ENCODE measurements around the gene COL5A1.

Gene COL5A1

DNA sequence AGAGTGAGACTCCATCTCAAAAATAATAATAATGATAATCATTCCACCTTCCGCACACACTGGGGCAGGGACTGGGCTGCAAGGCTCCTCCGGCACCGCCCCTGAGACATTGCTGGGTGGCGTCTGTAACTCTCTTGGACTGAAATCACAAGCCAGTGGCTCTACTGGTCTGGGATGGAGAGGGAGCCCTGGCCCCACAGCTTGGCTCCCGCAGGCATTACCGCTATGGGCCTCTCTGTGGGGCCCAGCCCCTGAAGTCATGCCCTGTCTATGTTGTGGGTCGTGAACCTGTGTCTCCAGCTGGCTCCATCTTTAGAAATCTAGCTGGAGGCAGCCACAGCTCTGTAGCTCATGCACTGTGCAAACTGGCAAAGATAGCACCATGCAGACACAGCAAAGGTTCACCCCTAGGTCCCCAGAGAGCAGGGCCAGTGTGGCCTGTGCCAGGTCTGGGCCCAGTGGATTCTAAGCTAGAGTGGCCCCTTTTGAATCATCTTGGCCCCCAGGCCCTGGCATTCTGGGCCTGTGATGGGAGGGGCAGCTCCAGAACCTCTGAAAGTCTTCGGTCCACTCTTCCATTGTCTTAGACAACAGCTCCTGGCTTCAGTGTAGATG, 36.1 kb upstream of the COL5A1 start:
- no peak for TF ChIP-seq CTCF (IDR thresholded peaks at IDR 0.05; ENCODE audit: unreplicated experiment in 3 of 3)
- Mint-ChIP-seq H3K27ac (peak overlapping the region in 1 of 3 experiments; percentile 19), H3K36me3 (ENCODE audit: low read depth) (no peaks in the 10 kb centered on the region), H3K4me3 (no peak overlapping the region), H3K27me3 (ENCODE audit: low read depth) (no peaks in the 10 kb centered on the region), H3K9me3 (no peaks in the 10 kb centered on the region), H3K4me1 (peaks cover 31% of the 10 kb centered on the region)

DNA sequence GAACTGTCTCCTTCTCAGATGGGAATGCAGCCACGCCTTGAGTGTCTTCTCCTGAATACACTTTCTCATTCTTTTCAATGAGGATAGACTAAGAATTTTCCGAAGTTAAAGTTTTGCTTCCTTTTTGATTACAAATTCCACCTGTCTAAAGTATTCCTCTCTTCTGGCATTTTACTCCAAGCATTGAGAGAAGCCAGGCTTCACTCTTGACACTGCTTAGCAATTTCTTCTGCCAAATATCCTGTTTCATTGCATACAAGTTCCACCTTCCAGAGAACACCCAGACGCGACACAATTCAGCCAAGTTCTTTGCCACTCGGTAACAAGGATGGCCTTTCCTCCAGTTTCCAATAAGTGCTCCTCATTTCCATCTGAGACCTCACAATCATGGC, 35.6 kb upstream of the COL5A1 start:
- no peak for TF ChIP-seq CTCF (IDR thresholded peaks at IDR 0.05; ENCODE audit: unreplicated experiment in 3 of 3)
- Mint-ChIP-seq H3K27me3 (ENCODE audit: low read depth) (no peaks in the 10 kb centered on the region), H3K27ac (peak overlapping the region in 2 of 3 experiments; percentile 7 to 19), H3K36me3 (ENCODE audit: low read depth) (no peaks in the 10 kb centered on the region), H3K4me1 (peaks cover 31% of the 10 kb centered on the region), H3K4me3 (no peak overlapping the region), H3K9me3 (peaks cover 4% of the 10 kb centered on the region)

DNA sequence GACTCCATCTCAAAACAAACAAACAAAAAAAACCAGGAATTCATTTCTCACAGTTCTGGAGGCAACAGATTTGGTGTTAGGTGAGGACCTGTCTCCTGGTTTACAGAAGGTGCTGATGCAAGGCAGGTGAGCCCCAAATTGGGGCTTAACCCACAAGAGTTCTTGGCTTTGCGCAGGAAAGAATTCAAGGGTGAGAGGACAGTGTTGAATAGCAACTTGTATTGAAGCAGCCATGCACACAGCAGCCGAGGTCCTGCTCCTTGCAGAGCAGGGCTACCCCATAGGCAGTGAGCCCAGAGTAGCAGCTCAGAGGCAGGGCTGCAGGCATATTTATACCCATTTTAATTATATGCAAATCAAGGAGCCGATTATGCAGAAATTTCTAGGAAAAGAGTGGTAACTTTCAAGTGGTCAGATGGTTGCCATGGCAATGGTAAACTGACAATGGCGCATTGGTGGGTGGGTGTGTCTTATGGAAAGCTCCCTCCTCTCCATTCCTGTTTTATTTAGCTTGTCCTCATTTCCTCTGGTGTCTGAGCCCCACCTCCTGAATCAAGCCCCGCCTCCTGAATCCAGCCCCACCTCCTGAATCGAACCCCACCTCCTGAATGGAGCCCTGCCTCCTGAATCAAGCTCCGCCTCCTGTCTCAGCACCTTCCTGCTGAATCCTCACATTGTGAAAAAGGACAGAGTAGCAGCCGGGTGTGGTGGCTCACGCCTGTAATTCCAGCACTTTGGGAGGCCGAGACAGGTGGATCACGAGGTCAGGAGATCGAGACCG, 34.5 kb upstream of the COL5A1 start:
- Mint-ChIP-seq H3K27me3 (ENCODE audit: low read depth) (no peaks in the 10 kb centered on the region), H3K4me1 (peaks cover 27% of the 10 kb centered on the region), H3K9me3 (peaks cover 12% of the 10 kb centered on the region), H3K36me3 (ENCODE audit: low read depth) (peaks cover 4% of the 10 kb centered on the region), H3K4me3 (no peak overlapping the region), H3K27ac (no peak overlapping the region)
- no peak for TF ChIP-seq CTCF (IDR thresholded peaks at IDR 0.05; ENCODE audit: unreplicated experiment in 3 of 3)

GRCh38 chr9:134607971-134608370, 33.6 kb upstream of the COL5A1 start:
- peak overlapping the region in 1 of 3 experiments; percentile 2 for H3K27ac Mint-ChIP-seq
- TF ChIP-seq CTCF (IDR thresholded peaks at IDR 0.05; ENCODE audit: unreplicated experiment in 3 of 3) = no peak
- H3K9me3 Mint-ChIP-seq = peaks cover 20% of the 10 kb centered on the region
- H3K4me1 Mint-ChIP-seq = peaks cover 20% of the 10 kb centered on the region
- peaks cover 10% of the 10 kb centered on the region for H3K36me3 Mint-ChIP-seq (ENCODE audit: low read depth)
- H3K4me3 Mint-ChIP-seq = no peak overlapping the region
- H3K27me3 Mint-ChIP-seq (ENCODE audit: low read depth) = no peaks in the 10 kb centered on the region

- no peaks in the 10 kb centered on the region for H3K27me3 Mint-ChIP-seq (ENCODE audit: low read depth)
- no peak for TF ChIP-seq CTCF (IDR thresholded peaks at IDR 0.05; ENCODE audit: unreplicated experiment in 3 of 3)
- no peak overlapping the region for H3K27ac Mint-ChIP-seq
- peaks cover 32% of the 10 kb centered on the region for H3K9me3 Mint-ChIP-seq
- peaks cover 10% of the 10 kb centered on the region for H3K36me3 Mint-ChIP-seq (ENCODE audit: low read depth)
- H3K4me3 Mint-ChIP-seq = no peak overlapping the region
- H3K4me1 Mint-ChIP-seq = peaks cover 10% of the 10 kb centered on the region
These were observed 30.6 kb upstream of the COL5A1 start for GRCh38 chr9:134611046-134611445.

Data from nephron (organoid).